GM18861 (cell line): ENCODE measurements around the gene CEBPA.
A peak's percentile ranks its signal among the peaks of the same experiment; 100 is the strongest.

ENCODE experiments used
- ATAC-seq: cut with Tn5 transposase; IDR thresholded peaks from one replicate; pipeline ENCODE4 v1.9.1; 2021; ENCODE audit not compliant: unreplicated experiment

The CEBPA gene

DNA sequence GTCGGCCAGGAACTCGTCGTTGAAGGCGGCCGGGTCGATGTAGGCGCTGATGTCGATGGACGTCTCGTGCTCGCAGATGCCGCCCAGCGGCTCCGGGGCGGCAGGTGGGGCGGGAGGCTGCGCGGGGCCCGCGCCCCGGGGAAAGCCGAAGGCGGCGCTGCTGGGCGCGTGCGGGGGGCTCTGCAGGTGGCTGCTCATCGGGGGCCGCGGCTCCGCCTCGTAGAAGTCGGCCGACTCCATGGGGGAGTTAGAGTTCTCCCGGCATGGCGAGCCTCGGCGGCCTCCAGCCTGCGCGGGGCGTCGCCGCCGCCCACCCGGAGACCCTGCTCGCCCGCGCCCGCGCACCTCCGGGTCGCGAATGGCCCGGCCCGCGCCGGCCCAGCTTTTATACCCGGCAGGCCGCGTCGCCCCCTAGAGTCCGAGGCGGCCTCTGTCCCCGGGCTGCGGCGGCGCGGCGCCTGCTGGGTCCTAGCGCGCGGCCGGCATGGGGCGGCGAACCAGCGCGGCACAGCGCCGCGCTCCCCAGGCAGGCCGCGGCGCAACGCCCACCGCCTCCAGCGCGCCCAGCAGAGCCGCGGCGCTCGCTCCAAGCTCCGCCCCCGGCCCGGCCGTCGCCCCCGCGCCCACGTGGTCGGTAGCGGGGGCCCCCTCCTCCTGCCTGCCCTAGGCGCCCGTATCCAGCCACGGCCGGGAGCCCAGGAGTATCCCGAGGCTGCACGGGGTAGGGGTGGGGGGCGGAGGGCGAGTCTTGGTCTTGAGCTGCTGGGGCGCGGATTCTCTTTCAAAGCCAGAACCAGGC lies at the start of gene CEBPA:
TSS of gene CEBPA (minus strand) at position 360 of the 799 bp plus-strand sequence. CDS start at position 240, 120 bp downstream.
- peak; percentile 82 for ATAC-seq

- no peak for ATAC-seq
Measured at GRCh38 chr19:33350538-33351309, 48.4 kb upstream of the CEBPA start.

DNA sequence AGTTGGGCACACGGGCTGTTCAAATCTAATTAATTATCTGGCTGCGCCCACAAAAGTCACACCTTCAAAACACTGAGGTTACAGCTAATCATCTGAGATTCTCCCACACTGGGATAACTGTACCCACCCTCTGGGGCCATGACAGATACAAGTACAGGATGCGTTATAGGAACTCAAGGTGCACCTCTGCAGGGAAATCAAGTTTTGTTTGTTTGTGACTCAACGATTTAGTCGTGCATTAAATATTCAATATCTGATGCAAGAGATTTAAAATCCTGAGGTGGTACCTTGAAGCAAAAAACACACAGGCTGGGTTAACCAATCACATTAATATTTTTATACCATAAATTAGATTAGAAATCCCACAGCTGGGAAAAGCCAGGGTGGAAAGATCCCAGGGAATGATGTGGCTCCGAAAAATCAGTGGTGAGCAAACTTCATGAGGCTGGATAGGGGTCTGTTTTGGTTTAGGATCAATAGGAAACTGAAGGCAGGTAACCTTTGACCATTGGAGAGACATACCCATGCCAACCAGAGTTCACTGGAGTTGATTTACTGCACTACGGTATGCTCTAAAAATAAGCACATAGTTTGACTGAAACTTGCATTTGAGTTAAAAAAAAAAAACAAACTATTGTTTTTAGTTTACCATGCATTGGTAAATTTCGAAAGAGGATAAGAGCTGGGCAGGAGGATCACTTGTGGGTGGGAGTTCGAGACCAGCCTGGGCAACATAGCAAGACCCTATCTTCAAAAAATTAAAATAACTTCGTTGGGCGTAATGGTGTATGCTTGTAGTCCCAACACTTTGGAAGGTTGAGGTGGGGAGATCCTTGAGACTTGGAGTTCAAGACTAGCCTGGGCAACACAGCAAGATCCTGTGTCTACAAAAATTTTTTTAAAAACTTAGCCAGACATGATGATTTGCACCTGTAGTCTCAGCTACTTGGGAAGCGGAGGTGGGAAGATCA lies 47.3 kb upstream of the CEBPA start:
- ATAC-seq: no peak

GRCh38 chr19:33348301-33349010 lies 46.1 kb upstream of the CEBPA start:
- ATAC-seq: no peak

- no peak for ATAC-seq
Measured at GRCh38 chr19:33347300-33347699, 45.0 kb upstream of the CEBPA start.

GRCh38 chr19:33346665-33347064 lies 44.3 kb upstream of the CEBPA start:
- no peak for ATAC-seq

- no peak for ATAC-seq
Measured at GRCh38 chr19:33345163-33345562, 42.8 kb upstream of the CEBPA start.

DNA sequence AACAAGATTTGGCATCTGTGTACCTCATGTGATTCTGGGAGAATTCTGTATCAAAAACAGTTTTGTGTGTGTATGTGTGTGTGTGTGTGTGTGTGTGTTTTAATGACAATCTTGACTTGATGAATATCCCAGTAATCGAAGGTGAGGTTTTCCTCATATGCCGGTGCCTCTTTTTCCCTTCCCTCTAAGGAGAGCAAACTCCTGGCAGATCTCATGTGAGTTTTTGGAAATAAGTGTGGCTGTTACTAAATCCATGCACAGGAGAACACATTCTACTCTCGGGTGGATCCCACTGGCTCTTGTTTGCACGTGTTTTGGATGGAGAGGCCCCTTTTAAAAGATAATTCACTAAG lies 42.2 kb upstream of the CEBPA start:
- ATAC-seq: no peak

- no peak for ATAC-seq
Measured at GRCh38 chr19:33343859-33344572, 41.7 kb upstream of the CEBPA start.

GRCh38 chr19:33343301-33343700 lies 41.0 kb upstream of the CEBPA start:
- ATAC-seq: no peak

DNA sequence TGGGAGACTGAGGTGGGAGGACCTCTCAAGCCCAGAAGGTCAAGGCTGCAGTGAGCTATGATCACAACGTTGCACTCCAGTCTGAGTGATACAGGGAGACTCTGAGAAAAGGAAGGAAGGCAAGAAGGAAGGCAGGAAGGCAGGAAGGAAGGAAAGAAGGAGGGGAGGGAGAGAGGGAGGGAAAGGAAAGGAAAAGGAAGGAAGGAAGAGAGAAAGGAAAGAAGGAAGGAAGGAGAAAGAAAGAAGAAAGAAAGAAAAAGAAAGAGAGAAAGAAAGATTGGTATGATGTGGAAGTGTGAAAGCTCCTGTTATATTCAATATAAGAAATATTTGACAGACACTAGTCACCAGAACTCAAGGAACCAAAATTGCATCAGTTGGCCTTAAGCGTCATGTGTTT lies 38.7 kb upstream of the CEBPA start:
- ATAC-seq: no peak

GRCh38 chr19:33339016-33339984 lies 37.0 kb upstream of the CEBPA start:
- no peak for ATAC-seq

GRCh38 chr19:33335446-33335845 lies 33.1 kb upstream of the CEBPA start:
- ATAC-seq: no peak

DNA sequence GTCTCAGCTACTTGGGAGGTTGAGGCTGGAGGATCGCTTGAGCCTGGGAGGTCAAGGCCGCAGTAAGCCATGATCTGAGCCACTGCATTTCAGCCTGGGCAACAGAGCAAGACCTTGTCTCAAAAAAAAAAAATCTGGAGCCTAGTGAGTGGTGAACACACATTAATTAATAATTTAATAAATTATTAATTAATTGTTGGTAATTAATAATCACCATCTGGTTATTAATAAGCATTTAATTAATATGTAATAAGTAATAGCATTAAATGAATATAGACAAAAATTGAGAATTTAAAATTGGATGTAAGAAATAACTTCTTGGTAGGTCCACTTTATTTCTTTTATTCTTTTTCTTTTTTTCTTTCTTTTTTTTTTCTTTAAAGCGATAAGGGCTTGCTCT lies 31.9 kb upstream of the CEBPA start:
- no peak for ATAC-seq

DNA sequence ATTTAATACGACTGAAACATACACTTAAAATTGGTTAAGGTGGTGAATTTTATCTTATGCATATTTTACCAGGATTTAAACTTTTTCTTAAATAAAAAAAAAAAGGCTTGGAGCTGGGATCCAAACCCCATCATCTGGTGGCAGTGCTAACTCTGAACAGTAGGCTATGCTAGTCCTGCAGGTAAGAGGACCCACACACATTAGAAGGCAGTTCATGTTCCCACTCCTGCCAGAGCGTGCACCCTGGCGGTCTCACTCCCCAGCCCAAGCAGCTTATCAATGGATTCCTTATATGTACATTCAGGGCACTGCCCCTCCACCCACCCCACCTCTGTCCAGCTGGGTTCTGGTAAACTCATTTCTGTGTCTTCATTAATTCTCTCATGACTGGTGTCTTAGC lies 31.3 kb upstream of the CEBPA start:
- no peak for ATAC-seq

GRCh38 chr19:33333151-33333550 lies 30.8 kb upstream of the CEBPA start:
- no peak for ATAC-seq

DNA sequence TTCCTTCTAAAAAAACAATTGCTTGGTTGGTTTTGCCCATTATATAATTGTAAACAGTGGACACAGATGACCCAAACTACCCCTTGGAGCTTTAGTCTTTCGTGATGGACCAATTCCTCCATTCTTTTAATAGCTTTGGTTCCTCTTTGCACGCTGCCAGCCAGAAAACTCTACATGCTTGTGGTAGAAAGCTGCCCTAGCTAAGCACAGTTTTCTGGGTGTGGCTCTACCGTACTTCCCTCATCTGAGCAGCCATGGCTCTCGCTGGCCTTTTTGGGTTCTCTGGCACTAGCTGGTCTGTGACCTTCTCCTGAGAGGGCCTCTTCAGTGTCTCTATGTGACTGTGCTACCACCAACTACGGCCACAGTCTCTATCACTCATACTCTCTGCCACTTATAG lies 29.9 kb upstream of the CEBPA start:
- no peak for ATAC-seq

GRCh38 chr19:33329736-33330135 lies 27.4 kb upstream of the CEBPA start:
- no peak for ATAC-seq

DNA sequence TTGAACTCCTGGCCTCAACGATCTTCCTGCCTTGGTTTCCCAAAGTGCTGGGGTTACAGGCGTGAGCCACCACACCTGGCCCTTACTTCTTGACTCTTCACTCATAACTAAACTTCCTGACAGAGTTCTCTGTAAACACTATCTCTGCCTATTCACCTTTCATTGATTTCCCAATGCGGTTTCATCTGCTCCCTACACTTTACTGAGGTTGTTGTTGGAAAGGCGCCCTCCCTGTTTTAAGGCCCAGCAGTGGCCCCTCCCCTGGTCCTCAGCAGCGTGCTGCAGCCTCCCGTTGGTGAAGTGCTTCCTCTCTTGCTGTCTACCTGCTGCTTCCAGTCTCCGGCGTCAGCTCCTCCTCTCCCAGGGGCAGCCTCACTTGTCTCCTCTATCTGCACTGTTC lies 26.7 kb upstream of the CEBPA start:
- no peak for ATAC-seq
